MM.1S (cell line): ENCODE data around the gene NOXA1.

Experiments used
- DNase-seq: peaks from one replicate; pipeline ENCODE4 v3.0.0-alpha.2; 2015
- H2AFZ ChIP-seq: fragments of 300-600 bp; sonication (generic); 2 replicates; pipeline ENCODE4 v1.6.0; 2016; ENCODE audit warnings: antibody characterized with exemption, low read length
- H3F3A ChIP-seq: fragments of 300-600 bp; sonication (generic); 2 replicates; pipeline ENCODE4 v1.6.1; 2016; ENCODE audit warnings: mild to moderate bottlenecking, antibody characterized with exemption, low read length, moderate library complexity, mixed read lengths; ENCODE audit not compliant: insufficient read depth
- H3K27ac ChIP-seq: fragments of 300-600 bp; sonication (generic); 2 replicates; pipeline ENCODE4 v1.5.1; 2016; ENCODE audit warnings: mild to moderate bottlenecking, low read length
- H3K27me3 ChIP-seq: fragments of 300-600 bp; sonication (generic); replicated peaks from 2 replicates; pipeline ENCODE4 v1.6.0; 2016; ENCODE audit warnings: low read length; ENCODE audit not compliant: insufficient read depth
- H3K36me3 ChIP-seq: fragments of 300-600 bp; sonication (generic); replicated peaks from 2 replicates; pipeline ENCODE4 v1.6.1; 2016; ENCODE audit warnings: mild to moderate bottlenecking, low read length, mixed read lengths; ENCODE audit not compliant: insufficient read depth
- H3K4me1 ChIP-seq: fragments of 300-600 bp; sonication (generic); 2 replicates; pipeline ENCODE4 v1.6.1; 2016; ENCODE audit warnings: low read length, mixed read lengths
- H3K4me2 ChIP-seq: fragments of 300-600 bp; sonication (generic); 2 replicates; pipeline ENCODE4 v1.6.0; 2016; ENCODE audit warnings: low read depth, low read length
- H3K4me3 ChIP-seq: fragments of 300-600 bp; sonication (generic); 2 replicates; pipeline ENCODE4 v1.5.1; 2016; ENCODE audit warnings: low read length, mixed read lengths
- H3K79me2 ChIP-seq: fragments of 300-600 bp; sonication (generic); 2 replicates; pipeline ENCODE4 v1.6.1; 2016; ENCODE audit warnings: mixed run types, low read length, mixed read lengths
- H3K9ac ChIP-seq: fragments of 300-600 bp; sonication (generic); 2 replicates; pipeline ENCODE4 v1.6.1; 2016; ENCODE audit warnings: low read length, mixed read lengths
- H3K9me2 ChIP-seq: fragments of 300-600 bp; sonication (generic); replicated peaks from 2 replicates; pipeline ENCODE4 v1.6.1; 2016; ENCODE audit warnings: mild to moderate bottlenecking, low read length, mixed read lengths; ENCODE audit not compliant: insufficient read depth
- H3K9me3 ChIP-seq: fragments of 300-600 bp; sonication (generic); replicated peaks from 2 replicates; pipeline ENCODE4 v1.6.1; 2016; ENCODE audit warnings: mild to moderate bottlenecking, low read length, mixed read lengths; ENCODE audit not compliant: insufficient read depth
- H4K20me1 ChIP-seq: fragments of 300-600 bp; sonication (generic); 2 replicates; pipeline ENCODE4 v1.6.1; 2016; ENCODE audit warnings: mild to moderate bottlenecking, low read length, moderate library complexity, mixed read lengths; ENCODE audit not compliant: insufficient read depth
- CTCF ChIP-seq: fragments of 300-600 bp; sonication (generic); IDR thresholded peaks from 2 replicates; pipeline ENCODE4 v1.5.1; 2016; ENCODE audit warnings: antibody characterized with exemption, low read length, mixed read lengths
- EZH2 ChIP-seq: fragments of 300-600 bp; sonication (generic); optimal IDR thresholded peaks from 2 replicates; pipeline ENCODE3; 2017; ENCODE audit warnings: low read depth, mild to moderate bottlenecking, antibody characterized with exemption, low read length, mixed read lengths
- EZH2phosphoT487 ChIP-seq: fragments of 300-600 bp; sonication (generic); IDR thresholded peaks from 2 replicates; pipeline ENCODE4 v1.6.1; 2018; ENCODE audit warnings: antibody characterized with exemption, low read length

The NOXA1 gene

GRCh38 chr9:137431416-137431931 lies 8.3 kb downstream of the NOXA1 start:
- no peaks in the 10 kb centered on the region for H3K79me2 ChIP-seq
- H3K4me1 ChIP-seq = no peaks in the 10 kb centered on the region
- H3F3A ChIP-seq = no peaks in the 10 kb centered on the region
- no peak overlapping the region for H3K27ac ChIP-seq
- H3K9me3 ChIP-seq = no peaks in the 10 kb centered on the region
- TF ChIP-seq EZH2phosphoT487 (no peak), EZH2 (no peak), CTCF (no peak)
- H2AFZ ChIP-seq = no peak overlapping the region
- no peaks in the 10 kb centered on the region for H4K20me1 ChIP-seq
- H3K4me2 ChIP-seq = no peak overlapping the region
- H3K4me3 ChIP-seq = no peak overlapping the region
- no peak overlapping the region for H3K9ac ChIP-seq
- DNase-seq = no peak
- no peaks in the 10 kb centered on the region for H3K9me2 ChIP-seq
- H3K36me3 ChIP-seq = no peaks in the 10 kb centered on the region
- peaks cover 92% of the 10 kb centered on the region for H3K27me3 ChIP-seq

GRCh38 chr9:137432687-137433348 lies 9.6 kb downstream of the NOXA1 start:
- Histone ChIP-seq H3K36me3 (no peaks in the 10 kb centered on the region), H3K9ac (no peak overlapping the region), H3F3A (no peaks in the 10 kb centered on the region), H3K4me3 (no peak overlapping the region), H3K9me3 (no peaks in the 10 kb centered on the region), H3K27ac (no peak overlapping the region), H3K79me2 (no peaks in the 10 kb centered on the region), H3K4me2 (no peak overlapping the region), H2AFZ (no peak overlapping the region), H3K4me1 (no peaks in the 10 kb centered on the region), H4K20me1 (no peaks in the 10 kb centered on the region), H3K9me2 (no peaks in the 10 kb centered on the region), H3K27me3 (peaks cover 95% of the 10 kb centered on the region)
- DNase-seq = no peak
- TF ChIP-seq CTCF (no peak), EZH2phosphoT487 (no peak), EZH2 (no peak)

- H3K4me2 ChIP-seq = no peak overlapping the region
- peaks cover 95% of the 10 kb centered on the region for H3K27me3 ChIP-seq
- no peak overlapping the region for H3K4me3 ChIP-seq
- no peak overlapping the region for H3K27ac ChIP-seq
- H3K9me3 ChIP-seq = no peaks in the 10 kb centered on the region
- no peaks in the 10 kb centered on the region for H3K79me2 ChIP-seq
- H3K4me1 ChIP-seq = no peaks in the 10 kb centered on the region
- no peak overlapping the region for H3K9ac ChIP-seq
- no peak for TF ChIP-seq EZH2
- TF ChIP-seq CTCF = no peak
- TF ChIP-seq EZH2phosphoT487 = no peak
- no peaks in the 10 kb centered on the region for H3F3A ChIP-seq
- DNase-seq = no peak
- H2AFZ ChIP-seq = no peak overlapping the region
- H3K36me3 ChIP-seq = no peaks in the 10 kb centered on the region
- H4K20me1 ChIP-seq = no peaks in the 10 kb centered on the region
- no peaks in the 10 kb centered on the region for H3K9me2 ChIP-seq
These were observed 10.2 kb downstream of the NOXA1 start for GRCh38 chr9:137433349-137433915.
